Mesothelial cell of epicardium (in vitro differentiated cells): ENCODE data around the gene TMEM167B. TPM values are rescaled to one million over a fixed set of nuclear protein-coding genes. Genes with fewer than 3 reads are reported as not detected.

Source experiments
- DNase-seq, 2 experiments: peaks; one replicate each; pipeline ENCODE4 v3.0.0; 2021; ENCODE audit warnings: low spot score in 2 of 2; ENCODE audit not compliant: unreplicated experiment in 2 of 2
- H3K27ac Mint-ChIP-seq: 2 replicates; pipeline ENCODE4 v1.8.0; 2021; ENCODE audit warnings: mixed read lengths
- H3K27me3 Mint-ChIP-seq: 2 replicates; pipeline ENCODE4 v1.8.0; 2021; ENCODE audit warnings: low read depth, mixed read lengths
- H3K36me3 Mint-ChIP-seq: 2 replicates; pipeline ENCODE4 v1.8.0; 2021; ENCODE audit warnings: mixed read lengths
- H3K4me1 Mint-ChIP-seq: 2 replicates; pipeline ENCODE4 v1.8.0; 2021; ENCODE audit warnings: mixed read lengths
- H3K4me3 Mint-ChIP-seq: 2 replicates; pipeline ENCODE4 v1.8.0; 2021; ENCODE audit warnings: mild to moderate bottlenecking, moderate library complexity, mixed read lengths
- H3K9me3 Mint-ChIP-seq: 2 replicates; pipeline ENCODE4 v1.8.0; 2021; ENCODE audit warnings: mixed read lengths
- CTCF ChIP-seq: fragments of 200-600 bp; sonication (generic); IDR thresholded peaks from one replicate; pipeline ENCODE4 v1.5.0; 2021; ENCODE audit warnings: antibody characterized with exemption; ENCODE audit not compliant: unreplicated experiment
- total RNA-seq: library from RNA; stranded (reverse); gene quantifications from 3 replicates; pipeline ENCODE4 v1.2.1, GENCODE V29; 2021

Gene TMEM167B
- total RNA-seq, 1 donor from 2014 or later, result 33.5 TPM

- no peaks in the 10 kb centered on the region for H3K9me3 Mint-ChIP-seq
- TF ChIP-seq CTCF, result no peak
- peaks cover 11% of the 10 kb centered on the region for H3K36me3 Mint-ChIP-seq
- H3K27me3 Mint-ChIP-seq, result no peaks in the 10 kb centered on the region
- H3K27ac Mint-ChIP-seq, result no peak overlapping the region
- no peak for DNase-seq
- H3K4me1 Mint-ChIP-seq, result no peaks in the 10 kb centered on the region
- no peak overlapping the region for H3K4me3 Mint-ChIP-seq
These were observed 29.9 kb upstream of the TMEM167B start for GRCh38 chr1:109060707-109061106.

- Mint-ChIP-seq H3K9me3 (no peaks in the 10 kb centered on the region), H3K36me3 (peaks cover 11% of the 10 kb centered on the region), H3K27me3 (no peaks in the 10 kb centered on the region), H3K4me1 (no peaks in the 10 kb centered on the region), H3K4me3 (no peak overlapping the region), H3K27ac (no peak overlapping the region)
- TF ChIP-seq CTCF, result no peak
- DNase-seq, result no peak
These were observed 29.4 kb upstream of the TMEM167B start for GRCh38 chr1:109061183-109061582.

GRCh38 chr1:109065137-109065536, 25.4 kb upstream of the TMEM167B start:
- H3K27me3 Mint-ChIP-seq, result no peaks in the 10 kb centered on the region
- DNase-seq, result no peak
- no peak for TF ChIP-seq CTCF
- no peaks in the 10 kb centered on the region for H3K4me1 Mint-ChIP-seq
- no peaks in the 10 kb centered on the region for H3K9me3 Mint-ChIP-seq
- H3K27ac Mint-ChIP-seq, result no peak overlapping the region
- peaks cover 21% of the 10 kb centered on the region for H3K36me3 Mint-ChIP-seq
- no peak overlapping the region for H3K4me3 Mint-ChIP-seq

- Mint-ChIP-seq H3K9me3 (no peaks in the 10 kb centered on the region), H3K4me3 (no peak overlapping the region), H3K27me3 (no peaks in the 10 kb centered on the region), H3K27ac (no peak overlapping the region), H3K36me3 (peaks cover 25% of the 10 kb centered on the region), H3K4me1 (no peaks in the 10 kb centered on the region)
- no peak for DNase-seq
- TF ChIP-seq CTCF, result no peak
These were observed 22.7 kb upstream of the TMEM167B start for GRCh38 chr1:109067883-109068282.

- Mint-ChIP-seq H3K9me3 (no peaks in the 10 kb centered on the region), H3K27me3 (no peaks in the 10 kb centered on the region), H3K36me3 (peaks cover 26% of the 10 kb centered on the region), H3K4me3 (no peak overlapping the region), H3K4me1 (peaks cover 1% of the 10 kb centered on the region), H3K27ac (no peak overlapping the region)
- no peak for TF ChIP-seq CTCF
- DNase-seq, result no peak
These were observed 21.3 kb upstream of the TMEM167B start for GRCh38 chr1:109069294-109069693.
